Measurements from ENCODE around the gene GLI3. TPM values are rescaled to one million over a fixed set of nuclear protein-coding genes. Genes with fewer than 3 reads are reported as not detected.

Gene GLI3
- polyA plus RNA-seq, 1 experiment = 6.0 TPM

DNA sequence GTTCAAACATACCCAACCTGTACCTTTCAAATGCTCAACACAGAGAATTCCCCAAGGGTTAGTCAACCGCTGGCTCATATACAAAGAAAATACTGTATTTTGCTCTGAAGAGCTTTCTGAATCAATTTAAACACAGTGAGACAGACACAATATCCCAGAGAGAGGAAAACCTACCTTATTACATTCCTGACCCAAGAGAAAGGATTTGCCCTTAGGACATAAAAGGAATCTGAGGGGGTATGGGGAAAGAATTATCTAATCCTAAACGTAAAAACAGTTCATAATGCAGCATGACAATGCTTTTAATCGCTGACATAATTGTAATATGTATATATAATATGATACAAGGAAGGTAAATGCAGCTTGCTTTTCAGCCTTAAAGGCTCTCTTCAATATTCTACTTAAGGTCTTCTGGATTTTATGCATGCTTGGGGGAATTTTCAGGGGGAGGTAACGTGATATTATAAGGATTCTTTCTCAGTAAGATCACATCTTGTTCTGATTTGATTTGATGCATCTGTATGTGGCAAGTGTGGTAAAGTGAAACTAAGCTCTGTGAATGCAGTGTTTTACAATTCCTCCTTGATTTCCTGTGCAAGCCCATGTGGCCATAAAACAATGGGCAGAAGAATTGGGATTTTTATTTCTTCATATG is 240.5 kb downstream of the GLI3 start:
- Histone ChIP-seq H3K27me3 (ENCODE audit: control insufficient read depth, insufficient read depth, low read length) (no peaks in the 10 kb centered on the region), H3K9me3 (ENCODE audit: control insufficient read depth, insufficient read depth, low read length) (no peaks in the 10 kb centered on the region), H3K4me3 (ENCODE audit: low read depth, low read length) (no peak overlapping the region), H3K27ac (ENCODE audit: low read depth, low read length) (peak overlapping the region; percentile 63)
- TF ChIP-seq, protein P1, sequence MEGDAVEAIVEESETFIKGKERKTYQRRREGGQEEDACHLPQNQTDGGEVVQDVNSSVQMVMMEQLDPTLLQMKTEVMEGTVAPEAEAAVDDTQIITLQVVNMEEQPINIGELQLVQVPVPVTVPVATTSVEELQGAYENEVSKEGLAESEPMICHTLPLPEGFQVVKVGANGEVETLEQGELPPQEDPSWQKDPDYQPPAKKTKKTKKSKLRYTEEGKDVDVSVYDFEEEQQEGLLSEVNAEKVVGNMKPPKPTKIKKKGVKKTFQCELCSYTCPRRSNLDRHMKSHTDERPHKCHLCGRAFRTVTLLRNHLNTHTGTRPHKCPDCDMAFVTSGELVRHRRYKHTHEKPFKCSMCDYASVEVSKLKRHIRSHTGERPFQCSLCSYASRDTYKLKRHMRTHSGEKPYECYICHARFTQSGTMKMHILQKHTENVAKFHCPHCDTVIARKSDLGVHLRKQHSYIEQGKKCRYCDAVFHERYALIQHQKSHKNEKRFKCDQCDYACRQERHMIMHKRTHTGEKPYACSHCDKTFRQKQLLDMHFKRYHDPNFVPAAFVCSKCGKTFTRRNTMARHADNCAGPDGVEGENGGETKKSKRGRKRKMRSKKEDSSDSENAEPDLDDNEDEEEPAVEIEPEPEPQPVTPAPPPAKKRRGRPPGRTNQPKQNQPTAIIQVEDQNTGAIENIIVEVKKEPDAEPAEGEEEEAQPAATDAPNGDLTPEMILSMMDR (IDR thresholded peaks at IDR 0.05; ENCODE audit: low read depth, low read length) = no peak
- ChIA-PET CTCF (interaction anchor here (2.8 kb wide), 1 partner anchor 19 kb away, joined by 21 read pairs; no protein-coding TSS in a partner anchor), POLR2A (interaction anchor here (0.5 to 1.0 kb wide), 2 partner anchors 19 to 936 kb away, joined by 3 to 5 read pairs; no protein-coding TSS in a partner anchor)
- peak; percentile 44 for DNase-seq (ENCODE audit: low read depth, low spot score)

DNA sequence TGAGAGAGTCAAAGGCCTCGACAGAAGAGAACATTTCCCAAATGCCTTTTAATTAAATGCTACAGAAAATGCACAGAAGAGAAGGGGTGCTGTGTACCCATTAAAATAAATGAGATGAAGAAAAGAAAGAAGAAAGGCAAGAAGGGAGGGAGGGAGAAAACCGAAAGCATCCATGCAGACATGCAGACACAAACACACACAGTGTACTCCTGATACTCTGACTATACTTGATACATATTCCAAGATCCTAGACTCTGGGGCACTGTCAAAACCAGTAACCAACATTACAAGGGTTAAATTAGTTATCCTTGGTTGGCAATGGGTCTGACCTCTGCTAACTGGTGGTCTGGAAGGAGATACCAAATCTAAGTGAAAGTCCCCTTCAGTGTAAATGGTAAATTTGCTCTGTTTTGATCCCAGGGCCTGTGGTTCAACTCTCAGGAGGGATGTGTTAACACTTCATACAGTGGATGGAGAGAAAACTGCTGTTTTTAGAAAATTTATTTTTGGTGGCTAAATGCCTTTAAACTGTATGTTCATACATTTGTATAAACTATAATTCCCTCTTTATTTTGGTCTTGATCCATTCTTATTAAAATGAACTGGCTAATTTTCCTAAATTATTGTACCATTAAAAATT is 241.3 kb downstream of the GLI3 start:
- no peaks in the 10 kb centered on the region for H3K9me3 ChIP-seq (ENCODE audit: control insufficient read depth, insufficient read depth, low read length)
- H3K27me3 ChIP-seq (ENCODE audit: control insufficient read depth, insufficient read depth, low read length) = no peaks in the 10 kb centered on the region
- DNase-seq (ENCODE audit: low read depth, low spot score) = no peak
- TF ChIP-seq, protein P1 (IDR thresholded peaks at IDR 0.05; ENCODE audit: low read depth, low read length) = no peak
- no peak overlapping the region for H3K4me3 ChIP-seq (ENCODE audit: low read depth, low read length)
- ChIA-PET CTCF (interaction anchor here (2.8 kb wide), 1 partner anchor 18 kb away, joined by 21 read pairs; no protein-coding TSS in a partner anchor), POLR2A (interaction anchor here (0.5 kb wide), 1 partner anchor 937 kb away, joined by 5 read pairs; no protein-coding TSS in a partner anchor)
- peak overlapping the region; percentile 23 for H3K27ac ChIP-seq (ENCODE audit: low read depth, low read length)

DNA sequence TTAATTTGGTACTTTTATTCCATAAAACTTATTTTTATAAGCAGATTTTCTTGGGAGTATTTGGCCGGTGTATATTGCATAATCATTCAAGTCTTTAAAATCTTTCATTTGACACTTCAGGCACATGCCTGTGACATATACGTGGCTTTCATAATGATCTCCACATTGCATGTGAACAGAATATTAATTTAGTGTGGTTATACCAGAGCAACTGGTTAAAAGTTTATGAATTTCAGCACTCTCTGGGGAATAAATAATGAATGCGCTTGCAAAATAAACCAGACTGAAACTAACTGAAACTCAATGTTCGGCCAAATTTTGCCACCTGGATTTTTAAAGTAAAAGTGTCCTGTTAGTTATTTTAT is 242.3 kb downstream of the GLI3 start:
- Histone ChIP-seq H3K27me3 (ENCODE audit: control insufficient read depth, insufficient read depth, low read length) (no peaks in the 10 kb centered on the region), H3K4me3 (ENCODE audit: low read depth, low read length) (no peak overlapping the region), H3K9me3 (ENCODE audit: control insufficient read depth, insufficient read depth, low read length) (no peaks in the 10 kb centered on the region), H3K27ac (ENCODE audit: low read depth, low read length) (no peak overlapping the region)
- no peak for DNase-seq (ENCODE audit: low read depth, low spot score)
- ChIA-PET POLR2A (no interaction called here), CTCF (no interaction called here)
- TF ChIP-seq, protein P1 (IDR thresholded peaks at IDR 0.05; ENCODE audit: low read depth, low read length) = no peak

DNA sequence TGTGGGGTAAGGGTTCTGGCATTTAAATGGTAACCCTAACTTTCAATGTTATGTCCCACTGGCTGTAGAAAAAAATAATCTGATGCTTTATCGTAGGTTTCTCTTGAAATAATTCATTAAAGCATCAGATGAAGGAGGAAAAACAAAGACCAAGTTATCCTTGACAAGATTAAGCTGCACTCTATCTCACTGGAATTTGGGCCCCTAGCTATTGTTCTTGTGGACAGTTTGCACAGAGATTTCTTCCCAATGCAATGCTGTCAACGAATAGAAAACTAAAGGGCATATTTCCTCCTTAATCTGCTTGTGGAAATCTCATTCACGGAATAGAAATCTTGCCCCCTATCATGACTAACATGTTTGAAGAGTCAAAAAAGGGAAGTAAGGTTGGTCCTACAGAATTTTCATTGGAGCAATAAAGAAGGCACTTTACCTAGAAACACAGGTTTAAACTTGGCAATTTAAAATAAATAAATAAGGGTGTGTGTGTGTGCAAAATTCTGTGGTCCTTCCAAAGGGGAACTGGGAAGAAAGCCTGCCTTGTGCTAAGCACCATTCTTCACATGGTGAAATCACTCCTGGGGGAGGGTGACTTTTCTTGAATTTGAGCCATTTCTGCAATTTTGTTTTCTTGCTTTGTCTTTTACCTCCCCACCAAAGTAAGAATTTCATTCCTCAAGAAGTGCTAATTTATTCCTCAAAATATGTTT is 242.8 kb downstream of the GLI3 start:
- Histone ChIP-seq H3K9me3 (ENCODE audit: control insufficient read depth, insufficient read depth, low read length) (no peaks in the 10 kb centered on the region), H3K4me3 (ENCODE audit: low read depth, low read length) (no peak overlapping the region), H3K27ac (ENCODE audit: low read depth, low read length) (no peak overlapping the region), H3K27me3 (ENCODE audit: control insufficient read depth, insufficient read depth, low read length) (no peaks in the 10 kb centered on the region)
- no peak for DNase-seq (ENCODE audit: low read depth, low spot score)
- POLR2A ChIA-PET = no interaction called here
- TF ChIP-seq, protein P1 (IDR thresholded peaks at IDR 0.05; ENCODE audit: low read depth, low read length) = no peak
- CTCF ChIA-PET = interaction anchor here (1.1 kb wide), 1 partner anchor 53 kb away, joined by 3 read pairs; no protein-coding TSS in a partner anchor

Measured in AG04450 (cell line).